Lower leg skin (tissue), 3 donors: ENCODE results near the gene GADD45B.

ENCODE experiments used
- CTCF ChIP-seq, 3 donors: fragments of 450-650 bp; IDR thresholded peaks; one replicate each; pipeline ENCODE4 v1.5.1; 2016; ENCODE audit warnings: antibody characterized with exemption in 3 of 3, mild to moderate bottlenecking in 3 of 3, moderate library complexity in 2 of 3
- POLR2A ChIP-seq, 2 donors: fragments of 450-650 bp; IDR thresholded peaks; one replicate each; pipeline ENCODE4 v1.6.1; 2016 to 2017; ENCODE audit warnings: antibody characterized with exemption in 2 of 2, mild to moderate bottlenecking in 1 of 2, moderate library complexity in 1 of 2

GRCh38 chr19:2503521-2504109 lies 27.7 kb downstream of the GADD45B start:
- TF ChIP-seq CTCF (IDR thresholded peaks at IDR 0.05), result no peak
- TF ChIP-seq POLR2A (IDR thresholded peaks at IDR 0.05), result no peak
